ENCODE data around the gene PAXX.

- TF ChIP-seq CTCF (IDR thresholded peaks at IDR 0.05) (no peak), POLR2A (IDR thresholded peaks at IDR 0.05) (no peak)
Observed at GRCh38 chr9:136978073-136978864, 14.0 kb upstream of the PAXX start.

Measured in body of pancreas (tissue), 4 donors.